Liver (tissue), 9 donors: Measurements from ENCODE around the gene PCSK6. TPM values are rescaled to one million over a fixed set of nuclear protein-coding genes. Genes with fewer than 3 reads are reported as not detected.

Experiments used
- DNase-seq: peaks from one replicate; pipeline ENCODE4 v3.0.0-alpha.2; 2017; ENCODE audit warnings: low spot score
- H3K27ac ChIP-seq, 2 donors: one replicate each; pipeline ENCODE4 v1.7.0; 2013; ENCODE audit warnings: inconsistent platforms in 2 of 2, low read length in 2 of 2, control low read depth in 1 of 2, low read depth in 1 of 2, mild to moderate bottlenecking in 1 of 2
- H3K27me3 ChIP-seq, 4 donors: one replicate each; pipeline versions ENCODE4 v1.6.1 to v1.7.0; 2013; ENCODE audit warnings: low read length in 3 of 4, inconsistent platforms in 1 of 4, mild to moderate bottlenecking in 1 of 4, moderate library complexity in 1 of 4; ENCODE audit not compliant: control insufficient read depth in 4 of 4, insufficient read depth in 4 of 4
- H3K36me3 ChIP-seq, 4 donors: one replicate each; pipeline versions ENCODE4 v1.6.1 to v1.7.0; 2013; ENCODE audit warnings: low read length in 3 of 4, mild to moderate bottlenecking in 3 of 4, low read depth in 1 of 4, moderate library complexity in 1 of 4; ENCODE audit not compliant: control insufficient read depth in 4 of 4, insufficient read depth in 3 of 4
- H3K4me1 ChIP-seq, 4 donors: one replicate each; pipeline versions ENCODE4 v1.6.1 to v1.7.0; 2013; ENCODE audit warnings: low read length in 3 of 4, mild to moderate bottlenecking in 3 of 4, moderate library complexity in 1 of 4; ENCODE audit not compliant: control insufficient read depth in 4 of 4, insufficient read depth in 4 of 4
- H3K4me3 ChIP-seq, 3 donors: one replicate each; pipeline versions ENCODE4 v1.6.1 to v1.7.0; 2013; ENCODE audit warnings: low read length in 3 of 3, control low read depth in 1 of 3, low read depth in 1 of 3, mild to moderate bottlenecking in 1 of 3
- H3K9ac ChIP-seq, 2 donors: one replicate each; pipeline ENCODE4 v1.7.0; 2013; ENCODE audit warnings: low read length in 2 of 2, mild to moderate bottlenecking in 2 of 2, moderate library complexity in 2 of 2, control low read depth in 1 of 2, low read depth in 1 of 2
- H3K9me3 ChIP-seq, 4 donors: one replicate each; pipeline versions ENCODE4 v1.6.1 to v1.7.0; 2013; ENCODE audit warnings: low read length in 3 of 4; ENCODE audit not compliant: control insufficient read depth in 4 of 4
- FOXA1 ChIP-seq: IDR thresholded peaks from 2 replicates; pipeline ENCODE4 v1.6.1; 2016; ENCODE audit warnings: antibody characterized with exemption
- FOXA2 ChIP-seq: IDR thresholded peaks from 2 replicates; pipeline ENCODE4 v1.6.1; 2016; ENCODE audit warnings: antibody characterized with exemption
- GABPA ChIP-seq, 2 donors: IDR thresholded peaks in 1 of 2; conservative IDR thresholded peaks in 1 of 2; 2 replicates each; pipeline ENCODE4 v1.6.1; 2016; ENCODE audit warnings: antibody characterized with exemption in 2 of 2, mild to moderate bottlenecking in 1 of 2, moderate library complexity in 1 of 2
- HNF4A ChIP-seq, 2 donors: conservative IDR thresholded peaks; 2 replicates each; pipeline ENCODE4 v1.6.1; 2016; ENCODE audit warnings: antibody characterized with exemption in 2 of 2, mild to moderate bottlenecking in 2 of 2
- SP1 ChIP-seq: IDR thresholded peaks from 2 replicates; pipeline ENCODE4 v1.6.1; 2018; ENCODE audit warnings: antibody characterized with exemption, mild to moderate bottlenecking
- TAF1 ChIP-seq: conservative IDR thresholded peaks from 2 replicates; pipeline ENCODE4 v1.6.1; 2016; ENCODE audit warnings: antibody characterized with exemption, mild to moderate bottlenecking
- YY1 ChIP-seq: IDR thresholded peaks from 2 replicates; pipeline ENCODE4 v1.6.1; 2016; ENCODE audit warnings: antibody characterized with exemption, mild to moderate bottlenecking
- WGBS: extraction: QIAGEN DNeasy Blood & Tissue Kit; methylation state at CpG from one replicate; pipeline ENCODE4 v1.1.7; 2013; 5-methylcytosine and 5-hydroxymethylcytosine counted together
- polyA plus RNA-seq, 2 donors: library from polyadenylated mRNA; stranded (reverse) in 1 of 2; unstranded in 1 of 2; fragments of 200-250 nt in 1 of 2; fragments of >200 nt in 1 of 2; fragmentation: Nextera tagmentation in 1 of 2; extraction: Ambion mirVana in 1 of 2; gene quantifications; one replicate each; pipeline versions ENCODE4 v1.2.1 to v1.2.3, GENCODE V29; 2013 to 2015
- total RNA-seq, 2 donors: library from RNA; depleted of rRNA; stranded (reverse); fragments of >200 nt; gene quantifications; one replicate each; pipeline ENCODE4 v1.2.3, GENCODE V29; 2014
- TF ChIP-seq, protein P1 (sequence below): fragments of 150-350 bp; IDR thresholded peaks from 2 replicates; pipeline ENCODE4 v1.5.1; 2017; ENCODE audit warnings: improper control_type of control experiment, low read depth, low read length; ENCODE audit not compliant: missing input control
- TF ChIP-seq, protein P2 (sequence below): IDR thresholded peaks from 2 replicates; pipeline ENCODE4 v1.6.1; 2016; ENCODE audit warnings: antibody characterized with exemption
- donor health status: healthy.
- donor health status: healthy.
- donor health status: healthy.
- donor health status: healthy.
- donor health status: healthy.

PCSK6 gene
- total and polyA plus RNA-seq, 4 donors, result 94.8 to 398 (median 168) TPM

DNA sequence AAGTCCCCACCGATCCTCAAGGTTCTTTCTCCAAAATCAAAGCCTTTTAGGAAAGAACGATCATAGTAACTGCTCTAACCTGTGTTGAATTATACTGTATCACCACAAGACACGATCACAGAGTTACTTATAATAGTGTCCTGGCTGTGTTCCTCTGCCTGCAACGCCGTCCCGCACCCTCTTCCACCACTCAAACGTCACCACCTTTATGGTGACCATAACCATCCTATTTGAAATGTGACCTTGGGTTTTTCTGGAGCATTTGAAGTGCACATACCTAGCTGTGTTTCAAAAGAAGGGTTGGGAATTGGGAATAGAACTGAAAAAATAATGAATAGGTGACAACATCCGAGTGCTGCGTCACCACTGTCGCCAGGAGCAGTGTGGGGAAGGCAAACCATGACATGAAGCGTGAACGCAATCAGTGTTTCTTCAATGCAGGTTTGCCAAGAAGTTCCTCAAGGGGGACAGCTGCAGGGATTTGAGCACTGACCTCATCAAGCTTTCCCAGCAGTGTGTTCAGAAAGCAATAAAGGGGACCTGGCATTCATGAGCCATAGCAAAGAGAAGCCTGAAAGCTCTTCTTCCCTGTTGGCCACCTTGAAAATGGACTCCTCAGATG, 211.5 kb downstream of the PCSK6 start:
- WGBS, result 84% methylated on average over 12 of the region's 12 CpGs
- TF ChIP-seq, protein P1, sequence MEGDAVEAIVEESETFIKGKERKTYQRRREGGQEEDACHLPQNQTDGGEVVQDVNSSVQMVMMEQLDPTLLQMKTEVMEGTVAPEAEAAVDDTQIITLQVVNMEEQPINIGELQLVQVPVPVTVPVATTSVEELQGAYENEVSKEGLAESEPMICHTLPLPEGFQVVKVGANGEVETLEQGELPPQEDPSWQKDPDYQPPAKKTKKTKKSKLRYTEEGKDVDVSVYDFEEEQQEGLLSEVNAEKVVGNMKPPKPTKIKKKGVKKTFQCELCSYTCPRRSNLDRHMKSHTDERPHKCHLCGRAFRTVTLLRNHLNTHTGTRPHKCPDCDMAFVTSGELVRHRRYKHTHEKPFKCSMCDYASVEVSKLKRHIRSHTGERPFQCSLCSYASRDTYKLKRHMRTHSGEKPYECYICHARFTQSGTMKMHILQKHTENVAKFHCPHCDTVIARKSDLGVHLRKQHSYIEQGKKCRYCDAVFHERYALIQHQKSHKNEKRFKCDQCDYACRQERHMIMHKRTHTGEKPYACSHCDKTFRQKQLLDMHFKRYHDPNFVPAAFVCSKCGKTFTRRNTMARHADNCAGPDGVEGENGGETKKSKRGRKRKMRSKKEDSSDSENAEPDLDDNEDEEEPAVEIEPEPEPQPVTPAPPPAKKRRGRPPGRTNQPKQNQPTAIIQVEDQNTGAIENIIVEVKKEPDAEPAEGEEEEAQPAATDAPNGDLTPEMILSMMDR, result no peak
- TF ChIP-seq YY1 (no peak), HNF4A (conservative IDR thresholded peaks at IDR 0.05) (no peak), FOXA2 (no peak), TAF1 (no peak)
- TF ChIP-seq, protein P2, sequence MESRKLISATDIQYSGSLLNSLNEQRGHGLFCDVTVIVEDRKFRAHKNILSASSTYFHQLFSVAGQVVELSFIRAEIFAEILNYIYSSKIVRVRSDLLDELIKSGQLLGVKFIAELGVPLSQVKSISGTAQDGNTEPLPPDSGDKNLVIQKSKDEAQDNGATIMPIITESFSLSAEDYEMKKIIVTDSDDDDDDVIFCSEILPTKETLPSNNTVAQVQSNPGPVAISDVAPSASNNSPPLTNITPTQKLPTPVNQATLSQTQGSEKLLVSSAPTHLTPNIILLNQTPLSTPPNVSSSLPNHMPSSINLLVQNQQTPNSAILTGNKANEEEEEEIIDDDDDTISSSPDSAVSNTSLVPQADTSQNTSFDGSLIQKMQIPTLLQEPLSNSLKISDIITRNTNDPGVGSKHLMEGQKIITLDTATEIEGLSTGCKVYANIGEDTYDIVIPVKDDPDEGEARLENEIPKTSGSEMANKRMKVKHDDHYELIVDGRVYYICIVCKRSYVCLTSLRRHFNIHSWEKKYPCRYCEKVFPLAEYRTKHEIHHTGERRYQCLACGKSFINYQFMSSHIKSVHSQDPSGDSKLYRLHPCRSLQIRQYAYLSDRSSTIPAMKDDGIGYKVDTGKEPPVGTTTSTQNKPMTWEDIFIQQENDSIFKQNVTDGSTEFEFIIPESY, result no peak
- peaks cover 2 to 28% (median 14%) of the 10 kb centered on the region in 4 donors for H3K4me1 ChIP-seq
- H3K4me3 ChIP-seq, result peak overlapping the region in 2 of 3 donors; percentile 60 to 86
- H3K27me3 ChIP-seq, result no peaks in the 10 kb centered on the region
- peak overlapping the region; percentile 41 to 86 for H3K27ac ChIP-seq
- H3K9me3 ChIP-seq, result no peaks in the 10 kb centered on the region
- H3K36me3 ChIP-seq, result peaks cover 8 to 42% (median 34%) of the 10 kb centered on the region in 4 donors
- DNase-seq, result no peak
- H3K9ac ChIP-seq, result no peak overlapping the region

DNA sequence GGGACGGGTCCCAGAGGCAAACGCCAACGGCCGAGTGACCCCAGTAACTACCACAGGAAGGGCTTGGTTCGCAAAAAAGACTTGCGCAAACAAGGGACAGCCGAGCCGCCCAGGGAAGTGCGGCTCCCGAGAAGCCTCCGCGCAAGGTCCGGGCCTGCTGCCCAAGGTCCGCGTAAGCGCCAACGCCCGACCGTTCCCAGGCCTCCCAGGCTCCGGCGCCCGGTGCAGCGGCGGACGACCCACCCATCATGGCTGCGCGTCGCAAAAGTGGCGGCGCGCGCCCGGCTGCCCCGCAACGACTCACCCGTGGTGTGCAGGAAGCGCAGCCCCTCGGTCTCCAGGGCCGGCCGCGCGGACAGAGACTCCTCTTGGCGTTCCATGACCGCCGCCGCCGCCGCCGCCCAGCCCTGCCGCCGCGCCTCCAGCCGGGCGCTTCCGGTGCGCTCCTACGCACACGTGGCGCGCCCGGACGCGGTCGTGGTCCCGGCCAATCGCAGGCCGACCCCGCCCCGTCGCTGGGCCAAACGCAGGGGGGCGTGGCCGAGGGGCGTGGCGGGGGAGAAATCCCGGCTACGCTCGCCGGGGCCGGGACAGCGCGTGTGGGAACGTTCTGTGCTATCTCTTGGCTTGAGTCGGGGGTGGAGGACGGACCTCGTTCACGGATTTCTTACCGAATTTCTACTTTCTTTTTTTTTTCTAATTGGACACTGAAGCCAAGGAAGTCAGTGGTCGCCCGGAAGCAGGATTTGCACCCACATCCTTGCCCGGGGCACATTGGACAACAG, 212.3 kb downstream of the PCSK6 start, which contains the start of gene SELENOS:
Gene SELENOS (minus strand): TSS at position 448 of the 785 bp plus-strand sequence. CDS start 68 bp downstream, at position 380.
- DNase-seq, result peak; percentile 93
- H3K4me3 ChIP-seq, result peak within 1 kb of the TSS; percentile 80 to 92 (median 86)
- TF ChIP-seq FOXA1 (no peak), SP1 (peak; percentile 41), GABPA (IDR thresholded peaks at IDR 0.05 in 1 of 2, conservative IDR thresholded peaks at IDR 0.05 in 1 of 2) (peak in 1 of 2 donors; percentile 55)
- under 1% methylated on average over 91 of the region's 91 CpGs for WGBS
- peaks cover 2 to 28% (median 14%) of the 10 kb centered on the region in 4 donors for H3K4me1 ChIP-seq
- peaks cover 8 to 43% (median 35%) of the 10 kb centered on the region in 4 donors for H3K36me3 ChIP-seq
- peak within 1 kb of the TSS; percentile 65 to 86 for H3K27ac ChIP-seq
- no peaks in the 10 kb centered on the region for H3K9me3 ChIP-seq
- peak within 1 kb of the TSS; percentile 87 to 89 for H3K9ac ChIP-seq
- H3K27me3 ChIP-seq, result no peaks in the 10 kb centered on the region

DNA sequence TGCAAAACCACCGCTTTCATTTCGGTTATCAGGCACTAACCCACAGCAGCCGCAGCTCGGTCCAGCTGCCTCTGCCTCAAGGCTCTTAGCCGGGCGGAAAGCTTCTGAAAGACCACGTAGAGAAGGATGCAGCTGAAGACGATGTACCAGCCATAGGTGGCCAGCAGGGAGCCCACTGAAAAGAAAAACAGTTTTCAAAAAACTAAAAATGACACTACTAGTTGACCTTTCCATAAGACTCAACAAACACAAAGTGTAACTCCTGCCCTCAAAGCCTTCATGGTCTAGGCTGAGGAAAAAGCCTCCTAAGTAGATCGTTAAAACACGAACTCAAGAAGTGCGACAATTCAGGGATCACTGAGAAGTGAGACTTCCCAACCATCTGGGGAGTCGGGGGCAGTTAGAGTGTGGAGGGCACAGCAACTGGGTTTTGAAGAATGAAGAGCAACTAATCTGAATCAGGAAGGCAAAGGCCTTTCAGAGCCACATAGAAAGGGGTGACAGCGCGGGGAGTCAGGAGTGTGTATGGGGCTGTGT, 212.9 kb downstream of the PCSK6 start:
- peak overlapping the region; percentile 65 to 86 for H3K27ac ChIP-seq
- TF ChIP-seq, protein P1, result peak; percentile 24
- TF ChIP-seq YY1, result no peak

More for the DNA sequence above, 212.9 kb downstream of the PCSK6 start:
- 19% methylated on average over 14 of the region's 14 CpGs for WGBS
- Histone ChIP-seq H3K4me1 (peaks cover 2 to 28% (median 14%) of the 10 kb centered on the region in 4 donors), H3K9ac (peak overlapping the region; percentile 87 to 89), H3K36me3 (peaks cover 10 to 42% (median 38%) of the 10 kb centered on the region in 4 donors), H3K9me3 (no peaks in the 10 kb centered on the region), H3K27me3 (no peaks in the 10 kb centered on the region), H3K4me3 (peak overlapping the region; percentile 80 to 92 (median 86))
- no peak for DNase-seq
